Heart left ventricle (tissue), 13 donors: Measurements from ENCODE around the gene PMVK.

ENCODE experiments used
- CTCF ChIP-seq, 12 donors: fragments of 200-600 bp; sonication (generic) in 4 of 12; IDR thresholded peaks; one replicate each; pipeline versions ENCODE4 v1.5.0 to v1.8.0; 2018 to 2022; ENCODE audit warnings: antibody characterized with exemption in 12 of 12, mild to moderate bottlenecking in 5 of 12
- POLR2A ChIP-seq, 2 donors: fragments of 450-650 bp; IDR thresholded peaks; one replicate each; pipeline ENCODE4 v1.6.1; 2017; ENCODE audit warnings: antibody characterized with exemption in 2 of 2, mild to moderate bottlenecking in 2 of 2, moderate library complexity in 2 of 2
- donor health status: ischemic (EF 13 %, LVEDD 7.1; RV severe dilation, severe dysfunction).
- donor health status: DM: no; HTN: yes; CAD: no.
- donor health status: DM: no; HTN: no; CAD: no.
- donor health status: ischemic (EF 25% LVEDD 6.9; RV normal size, moderate dysfunction).
- donor health status: ischemic (EF 25% LVEDD 5.7; RV mildly dilated, moderate dysfunction).
- donor health status: ischemic (EF 35%, LVEDD 5.7; RV mildly dilated, moderate dysfunction).
- donor health status: nonischemic (EF 11% LVEDD 7.7; RV severe dilation, severe dysfunction).
- donor health status: DM: yes; HTN: yes; CAD: no.
- donor health status: PGD.
- donor health status: ischemic (EF 29% LVEDD 5.4; RV normal size, mild dysfunction).
- donor health status: nonischemic (EF 23%, LVEDD 6.1; RV moderate dilation, normal function).

- no peak for TF ChIP-seq CTCF (IDR thresholded peaks at IDR 0.05)
- TF ChIP-seq POLR2A (IDR thresholded peaks at IDR 0.05), result no peak
Measured at GRCh38 chr1:154895798-154896197, 40.7 kb downstream of the PMVK start.
